ENCODE results near the gene ASMT. TPM values are rescaled to one million over a fixed set of nuclear protein-coding genes. Genes with fewer than 3 reads are reported as not detected.
"Not testable (repeated sequence)": the region's sequence is repeated elsewhere in the genome, so short reads cannot be mapped to it uniquely, and the experiment has no call there.

The ASMT gene
- total RNA-seq, 1 experiment from 2014 or later = not detected

- Histone ChIP-seq H3K4me3 (replicated peaks in 1 of 2; ENCODE audit: low read depth in 1 of 2, low read length in 2 of 2) (no peak overlapping the region), H3K9ac (ENCODE audit: low read length) (no peak overlapping the region), H3K4me2 (ENCODE audit: low read length) (no peak overlapping the region), H4K20me1 (ENCODE audit: insufficient read depth) (no peaks in the 10 kb centered on the region), H3K9me2 (ENCODE audit: insufficient read depth) (no peaks in the 10 kb centered on the region), H3K9me3 (ENCODE audit: control insufficient read depth in 1 of 2, insufficient read depth in 1 of 2, low read depth in 1 of 2, low read length in 2 of 2) (no peaks in the 10 kb centered on the region), H3K4me1 (ENCODE audit: control insufficient read depth in 1 of 2, insufficient read depth in 2 of 2, low read length in 2 of 2) (peaks cover 0 to 5% of the 10 kb centered on the region in 2 experiments; a peak in 1 of 4 replicates), H3K36me3 (ENCODE audit: control insufficient read depth in 1 of 2, insufficient read depth in 2 of 2, low read length in 2 of 2) (no peaks in the 10 kb centered on the region), H3K27ac (ENCODE audit: low read depth, low read length) (no peak overlapping the region), H3K27me3 (ENCODE audit: insufficient read depth, low read length) (no peaks in the 10 kb centered on the region), H2AFZ (ENCODE audit: low read depth, low read length, poor library complexity, severe bottlenecking) (no peak overlapping the region), H3K79me2 (ENCODE audit: insufficient read depth, low read length) (no peaks in the 10 kb centered on the region)
- ChIA-PET CTCF (no interaction called here), POLR2A (no interaction called here), RAD21 (ENCODE audit: low non-redundant PET in 1 of 2, low total read pairs in 2 of 2, uncharacterized antibody in 2 of 2, unreplicated experiment in 2 of 2) (no interaction called here)
- intact Hi-C loops (cut with micrococcal nuclease) = no loop called here
- ATAC-seq (no peak), DNase-seq (ENCODE audit: low read depth, low spot score) (no peak)
- TF ChIP-seq RAD21 (IDR thresholded peaks at IDR 0.05; ENCODE audit: low read depth) (no peak), SRF (IDR thresholded peaks at IDR 0.05; ENCODE audit: low read depth) (no peak), EZH2phosphoT487 (IDR thresholded peaks at IDR 0.05; ENCODE audit: borderline replicate concordance) (no peak), EZH2 (IDR thresholded peaks at IDR 0.05) (no peak), FOSL1 (IDR thresholded peaks at IDR 0.05; ENCODE audit: low read depth) (no peak), REST (IDR thresholded peaks at IDR 0.05; ENCODE audit: low read depth) (no peak)
- BruUV-seq (replicated peaks) = no TSS peak
These were observed 66.6 kb downstream of the ASMT start for GRCh38 chrX:1681439-1681838.

- H2AFZ ChIP-seq (ENCODE audit: low read depth, low read length, poor library complexity, severe bottlenecking); intact Hi-C loops (cut with micrococcal nuclease); POLR2A ChIA-PET; RAD21 ChIA-PET (ENCODE audit: low non-redundant PET in 1 of 2, low total read pairs in 2 of 2, uncharacterized antibody in 2 of 2, unreplicated experiment in 2 of 2); H3K9me3 ChIP-seq (ENCODE audit: control insufficient read depth in 1 of 2, insufficient read depth in 1 of 2, low read depth in 1 of 2, low read length in 2 of 2); H3K9me2 ChIP-seq (ENCODE audit: insufficient read depth); ATAC-seq; H3K79me2 ChIP-seq (ENCODE audit: insufficient read depth, low read length); BruUV-seq (replicated peaks); H3K4me3 ChIP-seq (replicated peaks in 1 of 2; ENCODE audit: low read depth in 1 of 2, low read length in 2 of 2); H3K9ac ChIP-seq (ENCODE audit: low read length); CTCF ChIA-PET; H3K36me3 ChIP-seq (ENCODE audit: control insufficient read depth in 1 of 2, insufficient read depth in 2 of 2, low read length in 2 of 2); H3K27ac ChIP-seq (ENCODE audit: low read depth, low read length); H3K27me3 ChIP-seq (ENCODE audit: insufficient read depth, low read length); DNase-seq (ENCODE audit: low read depth, low spot score); H3K4me2 ChIP-seq (ENCODE audit: low read length); H4K20me1 ChIP-seq (ENCODE audit: insufficient read depth); H3K4me1 ChIP-seq (ENCODE audit: control insufficient read depth in 1 of 2, insufficient read depth in 2 of 2, low read length in 2 of 2): not testable (repeated sequence)
These were observed 67.0 kb downstream of the ASMT start for GRCh38 chrX:1681856-1682255.

GRCh38 chrX:1682501-1682900 lies 67.6 kb downstream of the ASMT start:
- H3K36me3 ChIP-seq (ENCODE audit: control insufficient read depth in 1 of 2, insufficient read depth in 2 of 2, low read length in 2 of 2); H4K20me1 ChIP-seq (ENCODE audit: insufficient read depth); H3K9ac ChIP-seq (ENCODE audit: low read length); H3K79me2 ChIP-seq (ENCODE audit: insufficient read depth, low read length); H3K27me3 ChIP-seq (ENCODE audit: insufficient read depth, low read length); H2AFZ ChIP-seq (ENCODE audit: low read depth, low read length, poor library complexity, severe bottlenecking); H3K9me2 ChIP-seq (ENCODE audit: insufficient read depth); H3K4me3 ChIP-seq (replicated peaks in 1 of 2; ENCODE audit: low read depth in 1 of 2, low read length in 2 of 2); POLR2A ChIA-PET; H3K4me2 ChIP-seq (ENCODE audit: low read length); BruUV-seq (replicated peaks); intact Hi-C loops (cut with micrococcal nuclease); ATAC-seq; DNase-seq (ENCODE audit: low read depth, low spot score); H3K27ac ChIP-seq (ENCODE audit: low read depth, low read length); CTCF ChIA-PET; RAD21 ChIA-PET (ENCODE audit: low non-redundant PET in 1 of 2, low total read pairs in 2 of 2, uncharacterized antibody in 2 of 2, unreplicated experiment in 2 of 2); H3K4me1 ChIP-seq (ENCODE audit: control insufficient read depth in 1 of 2, insufficient read depth in 2 of 2, low read length in 2 of 2); H3K9me3 ChIP-seq (ENCODE audit: control insufficient read depth in 1 of 2, insufficient read depth in 1 of 2, low read depth in 1 of 2, low read length in 2 of 2): not testable (repeated sequence)
